ENCODE results near the gene FARP2.
"Not testable (repeated sequence)": the region's sequence is repeated elsewhere in the genome, so short reads cannot be mapped to it uniquely, and the experiment has no call there.

FARP2 gene

DNA sequence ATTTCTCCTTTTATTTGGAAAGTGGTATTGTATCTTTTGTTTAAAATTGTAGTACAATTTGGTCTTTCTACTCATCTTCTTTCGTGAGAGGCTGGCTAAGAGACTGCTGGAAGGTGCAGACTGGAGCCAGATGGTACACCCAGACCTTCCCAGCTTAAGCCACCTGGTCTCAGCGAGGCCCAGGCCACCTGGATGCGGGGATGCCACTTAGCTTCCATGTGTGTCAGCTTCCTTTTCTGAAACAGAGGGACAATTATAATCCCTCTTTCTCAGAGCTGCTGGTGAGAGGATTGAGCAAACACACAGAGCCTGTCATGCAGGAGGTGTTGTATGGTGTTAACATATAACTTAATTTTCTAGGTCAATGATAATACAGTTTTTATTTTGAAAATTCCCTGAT, 17.4 kb downstream of the FARP2 start:
- no peak for DNase-seq

DNA sequence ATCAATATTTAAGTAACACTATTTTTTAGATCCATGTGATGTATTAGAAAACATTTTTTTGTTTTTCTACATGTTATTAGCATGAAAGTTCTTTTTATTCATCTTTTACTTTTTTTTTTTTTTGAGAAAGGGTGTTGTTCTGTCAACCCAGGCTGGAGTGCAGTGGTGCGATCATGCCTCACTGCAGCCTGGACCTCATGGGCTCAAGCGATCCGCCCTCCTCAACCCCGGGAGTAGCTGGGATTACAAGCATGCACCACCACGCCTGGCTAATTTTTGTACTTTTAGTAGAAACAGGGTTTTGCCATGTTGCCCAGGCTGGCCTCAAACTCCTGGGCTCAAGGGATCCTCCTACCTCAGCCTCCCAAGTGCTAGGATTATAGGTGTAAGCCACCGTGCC, 17.8 kb downstream of the FARP2 start:
- not testable (repeated sequence) for DNase-seq

DNA sequence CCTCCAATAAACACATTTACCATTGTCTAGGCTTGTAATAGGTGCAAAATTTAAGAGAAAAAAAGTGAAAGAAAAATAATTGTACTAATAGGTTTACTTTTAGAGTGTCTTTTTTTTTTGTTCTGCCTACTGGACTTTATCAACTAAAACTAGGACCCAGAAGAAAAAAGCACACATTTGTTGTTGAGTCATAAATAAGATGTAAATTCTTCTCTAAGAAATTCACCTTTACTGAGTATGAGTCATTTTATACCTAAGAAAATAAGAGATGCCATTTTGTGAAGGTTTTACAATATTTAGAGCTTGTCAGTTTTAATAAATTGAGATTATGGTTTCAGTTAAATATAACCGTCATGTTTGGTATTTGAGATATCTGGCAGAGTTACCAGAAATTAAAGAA, 19.2 kb downstream of the FARP2 start:
- no peak for DNase-seq

DNA sequence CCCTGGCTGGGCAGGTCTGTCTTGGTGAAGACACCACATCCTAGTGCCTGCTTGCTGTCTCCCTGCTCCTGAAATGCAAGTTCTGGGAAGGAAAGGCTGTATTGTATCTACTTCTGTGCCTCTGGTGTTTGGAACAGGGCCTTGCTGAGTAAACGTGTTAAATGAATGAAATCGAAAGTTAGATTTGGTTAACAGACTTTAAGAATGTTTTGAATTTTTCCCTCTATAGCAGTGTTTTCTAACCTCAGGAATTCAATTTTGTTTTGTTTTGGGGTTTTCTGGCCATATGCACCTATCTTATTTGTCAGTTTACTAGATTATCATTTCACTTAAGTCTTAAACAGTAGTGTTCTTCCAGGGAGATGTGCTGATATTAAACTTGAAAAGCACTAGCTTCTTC, 20.7 kb downstream of the FARP2 start:
- no peak for DNase-seq

DNA sequence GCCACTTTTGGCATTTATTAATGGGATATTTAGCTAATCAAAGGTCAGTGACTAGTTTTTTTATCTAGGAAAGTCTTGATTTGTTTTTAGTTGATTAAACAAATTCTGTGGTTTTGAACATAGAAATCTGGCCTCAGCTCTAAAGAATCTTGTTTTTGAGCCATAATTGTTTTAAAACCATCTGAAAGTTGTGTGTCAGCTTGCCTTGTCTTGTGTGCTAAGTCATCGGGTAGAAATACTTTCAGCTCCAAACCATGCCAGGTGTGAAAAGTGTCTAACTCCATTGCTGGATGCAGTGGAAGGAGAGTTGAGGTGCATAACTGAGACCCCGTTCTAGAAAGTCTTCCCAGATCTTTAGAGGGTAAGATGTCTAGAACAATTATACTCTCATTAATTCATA, 22.7 kb downstream of the FARP2 start:
- no peak for DNase-seq

GRCh38 chr2:241379481-241380480, 23.7 kb downstream of the FARP2 start:
- no peak for DNase-seq

- DNase-seq: no peak
Measured at GRCh38 chr2:241381872-241382271, 25.8 kb downstream of the FARP2 start.

- DNase-seq: not testable (repeated sequence)
Measured at GRCh38 chr2:241385450-241385849, 29.4 kb downstream of the FARP2 start.

GRCh38 chr2:241386519-241386918, 30.4 kb downstream of the FARP2 start:
- DNase-seq: no peak

DNA sequence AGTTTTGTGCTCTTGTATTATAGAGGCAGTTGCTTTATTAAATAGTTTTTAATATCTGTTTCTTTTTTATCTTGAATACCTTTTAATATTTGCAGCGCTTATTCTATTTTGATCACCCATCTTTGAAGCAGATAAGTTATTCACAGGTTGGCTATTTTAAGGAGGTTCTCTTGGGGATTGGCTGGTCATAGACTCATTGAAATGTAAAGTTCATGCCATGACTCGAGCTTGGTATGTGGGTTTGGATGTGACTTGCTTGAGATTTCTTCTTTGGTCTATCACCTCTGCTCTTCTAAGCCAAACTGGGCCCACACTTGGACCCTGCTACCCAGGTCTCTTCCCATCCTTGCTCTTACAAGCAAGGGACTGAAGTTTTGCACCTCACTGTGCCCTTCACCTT, 33.6 kb downstream of the FARP2 start:
- no peak for DNase-seq

- DNase-seq: no peak
Measured at GRCh38 chr2:241390301-241391206, 34.5 kb downstream of the FARP2 start.

- no peak for DNase-seq
Measured at GRCh38 chr2:241391892-241392665, 36.0 kb downstream of the FARP2 start.

DNA sequence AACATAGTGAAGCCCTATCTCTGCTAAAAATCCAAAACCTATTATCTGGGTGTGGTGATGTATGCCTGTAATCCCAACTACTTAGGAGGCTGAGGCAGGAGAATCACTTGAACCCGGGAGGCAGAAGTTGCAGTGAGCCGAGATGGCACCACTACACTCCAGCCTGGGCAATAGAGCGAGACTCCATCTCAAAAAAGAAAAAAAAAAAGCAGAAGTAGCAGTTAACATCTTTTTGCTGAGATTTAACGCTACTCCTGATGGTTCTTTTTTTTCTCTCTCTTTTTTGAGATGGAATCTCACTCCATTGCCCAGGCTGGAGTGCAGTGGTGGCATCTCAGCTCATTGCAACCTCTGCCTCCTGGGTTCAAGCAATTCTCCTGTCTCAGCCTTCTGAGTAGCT, 36.7 kb downstream of the FARP2 start:
- not testable (repeated sequence) for DNase-seq

DNA sequence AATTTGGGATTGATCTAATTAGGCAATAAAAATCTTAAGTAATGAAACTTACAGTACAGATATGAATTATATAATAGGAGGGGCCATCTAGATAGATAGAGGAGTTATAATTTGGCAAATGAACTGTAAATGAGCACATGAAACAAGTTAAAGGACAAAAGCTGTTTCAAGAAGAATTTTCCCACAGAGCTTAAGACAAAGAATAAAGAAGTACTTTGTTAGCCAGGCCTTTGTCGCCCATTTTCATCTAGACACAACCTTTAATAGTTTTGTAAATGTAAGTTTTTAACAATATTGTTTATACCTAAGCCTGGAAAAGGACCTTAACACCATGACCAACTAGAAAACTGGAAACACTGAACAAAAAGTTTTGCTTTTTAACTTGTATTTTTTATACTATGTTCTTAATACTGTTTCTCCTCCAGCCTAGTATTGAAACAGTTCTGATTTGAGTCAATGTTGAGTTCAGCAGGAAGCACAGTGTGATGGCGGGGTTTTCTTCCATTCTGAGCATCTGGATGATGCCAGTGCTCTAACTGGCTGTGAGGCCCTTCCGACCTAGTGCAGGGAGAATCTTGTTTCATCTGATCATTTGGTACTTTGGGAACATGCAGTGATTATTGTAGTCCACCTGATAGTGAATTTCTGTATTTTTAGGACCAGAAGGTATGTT, 37.6 kb downstream of the FARP2 start:
- no peak for DNase-seq

GRCh38 chr2:241396809-241397208, 40.7 kb downstream of the FARP2 start:
- not testable (repeated sequence) for DNase-seq

DNA sequence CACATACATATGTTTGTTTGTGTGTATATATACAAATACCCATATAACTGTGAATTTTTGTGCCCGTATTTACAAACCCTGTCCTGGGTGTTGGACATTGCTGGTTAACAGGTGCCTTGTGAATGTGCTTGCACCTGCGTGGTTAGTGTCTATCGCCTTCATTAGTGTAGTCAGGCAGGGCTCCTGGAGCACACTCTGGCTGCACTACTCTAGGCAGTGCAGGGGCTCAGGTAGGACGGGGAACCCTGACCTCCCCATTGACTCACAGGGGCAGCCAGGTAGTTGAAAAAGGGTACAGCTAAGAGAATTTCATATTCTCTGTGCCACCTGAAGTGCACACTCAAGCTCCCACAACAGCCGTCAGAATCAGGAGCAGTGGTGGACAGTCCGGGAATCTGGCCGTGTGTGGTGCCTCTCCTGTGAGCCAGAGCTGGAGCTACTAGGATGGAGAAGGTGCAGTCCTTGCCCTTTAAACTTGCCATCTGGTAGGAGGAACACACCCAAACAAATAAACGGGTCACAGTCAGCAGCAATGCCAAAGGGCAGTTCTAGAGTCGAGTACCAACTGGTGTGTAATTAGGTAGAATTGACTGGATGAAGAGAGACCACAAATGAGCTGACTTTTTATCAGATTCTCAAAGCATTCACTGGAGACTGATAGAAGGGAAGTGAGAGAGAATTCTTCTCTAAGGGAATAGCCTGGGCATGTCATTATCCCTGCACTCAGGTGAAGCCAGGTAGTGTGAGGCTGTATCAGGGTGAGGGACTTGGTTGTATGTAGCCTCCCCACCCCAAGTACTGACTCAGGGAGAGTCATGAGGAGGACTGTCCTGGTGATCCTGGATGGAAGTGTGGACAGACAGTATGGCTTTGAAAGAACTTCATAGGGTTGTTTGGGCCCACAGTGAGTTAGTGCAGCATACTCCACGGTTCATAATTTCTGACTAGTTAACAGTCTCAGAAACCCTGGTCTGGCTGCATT, 44.1 kb downstream of the FARP2 start:
- DNase-seq: no peak

- no peak for DNase-seq
Measured at GRCh38 chr2:241408849-241409248, 52.8 kb downstream of the FARP2 start.

DNA sequence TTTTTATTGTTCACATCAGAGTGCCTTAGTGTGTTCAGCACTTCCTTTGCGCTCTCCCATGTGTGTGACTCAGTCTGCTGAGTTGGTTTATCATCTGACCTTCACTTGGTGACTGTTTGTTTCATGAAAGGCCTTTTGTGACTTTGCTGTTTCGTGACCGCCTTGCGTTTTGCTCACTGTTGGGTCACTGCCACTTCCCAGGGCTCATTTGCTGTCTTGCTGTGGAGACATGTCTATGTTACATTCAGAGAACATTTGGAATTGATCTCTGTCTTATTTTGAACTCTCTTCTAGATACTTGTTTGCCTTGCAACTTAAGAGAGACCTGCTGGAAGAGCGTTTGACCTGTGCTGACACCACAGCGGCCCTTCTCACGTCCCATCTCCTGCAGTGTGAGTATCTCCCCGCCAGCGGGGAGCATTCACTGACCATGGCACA, 54.7 kb downstream of the FARP2 start:
- no peak for DNase-seq

DNA sequence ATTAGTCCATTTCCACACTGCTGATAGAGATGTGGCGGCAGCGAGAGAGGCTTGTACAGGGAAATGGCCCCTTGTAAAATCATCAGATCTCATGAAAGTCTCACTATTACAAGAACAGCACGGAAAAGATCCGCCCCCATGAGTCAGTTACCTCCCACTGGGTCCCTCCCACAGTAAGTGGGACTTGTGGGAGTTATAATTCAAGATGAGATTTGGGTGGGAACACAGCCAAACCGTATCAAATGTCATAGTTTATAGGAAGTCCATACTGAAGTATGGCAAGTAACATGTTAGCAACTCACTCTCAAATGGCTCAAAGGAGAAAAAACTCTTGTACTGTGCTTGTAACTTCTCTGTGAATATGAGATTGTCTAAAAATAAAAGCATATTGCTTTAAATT, 56.1 kb downstream of the FARP2 start:
- DNase-seq: peak; percentile 40

- DNase-seq: not testable (repeated sequence)
Measured at GRCh38 chr2:241413501-241413900, 57.4 kb downstream of the FARP2 start.

All from left hindlimb (tissue), 1 donor.